ENCODE results near the gene KAZN.

DNA sequence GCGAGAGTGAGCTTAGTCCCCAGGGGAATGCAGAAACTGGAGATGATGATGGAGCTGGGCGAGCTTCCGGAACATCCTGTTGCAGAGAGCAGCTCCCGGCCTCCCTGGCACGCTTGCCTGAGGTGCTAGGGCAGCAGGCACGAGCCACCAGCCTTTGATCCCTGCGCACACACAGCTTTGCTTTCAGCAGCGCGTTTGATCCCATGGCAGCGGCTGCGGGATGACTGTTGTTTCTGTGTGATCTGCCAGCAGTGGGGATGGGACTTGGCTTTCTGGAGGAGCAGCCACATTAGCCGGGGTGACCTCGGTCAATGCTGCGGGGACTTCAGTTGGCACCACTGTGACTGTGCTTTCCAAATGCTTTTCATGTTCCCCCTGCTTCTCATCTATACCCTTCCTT lies 193.2 kb downstream of the KAZN start:
- TF ChIP-seq, protein P1, sequence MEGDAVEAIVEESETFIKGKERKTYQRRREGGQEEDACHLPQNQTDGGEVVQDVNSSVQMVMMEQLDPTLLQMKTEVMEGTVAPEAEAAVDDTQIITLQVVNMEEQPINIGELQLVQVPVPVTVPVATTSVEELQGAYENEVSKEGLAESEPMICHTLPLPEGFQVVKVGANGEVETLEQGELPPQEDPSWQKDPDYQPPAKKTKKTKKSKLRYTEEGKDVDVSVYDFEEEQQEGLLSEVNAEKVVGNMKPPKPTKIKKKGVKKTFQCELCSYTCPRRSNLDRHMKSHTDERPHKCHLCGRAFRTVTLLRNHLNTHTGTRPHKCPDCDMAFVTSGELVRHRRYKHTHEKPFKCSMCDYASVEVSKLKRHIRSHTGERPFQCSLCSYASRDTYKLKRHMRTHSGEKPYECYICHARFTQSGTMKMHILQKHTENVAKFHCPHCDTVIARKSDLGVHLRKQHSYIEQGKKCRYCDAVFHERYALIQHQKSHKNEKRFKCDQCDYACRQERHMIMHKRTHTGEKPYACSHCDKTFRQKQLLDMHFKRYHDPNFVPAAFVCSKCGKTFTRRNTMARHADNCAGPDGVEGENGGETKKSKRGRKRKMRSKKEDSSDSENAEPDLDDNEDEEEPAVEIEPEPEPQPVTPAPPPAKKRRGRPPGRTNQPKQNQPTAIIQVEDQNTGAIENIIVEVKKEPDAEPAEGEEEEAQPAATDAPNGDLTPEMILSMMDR (IDR thresholded peaks at IDR 0.05; ENCODE audit: control extremely low read depth in 1 of 3, insufficient read depth in 1 of 3, low read depth in 1 of 3, low read length in 3 of 3): no peak
- TF ChIP-seq NRF1 (IDR thresholded peaks at IDR 0.05; ENCODE audit: low read depth, low read length) (no peak), HDAC2 (IDR thresholded peaks at IDR 0.05; ENCODE audit: borderline replicate concordance in 1 of 2, low read depth in 2 of 2, low read length in 2 of 2) (no peak), POLR2A (IDR thresholded peaks at IDR 0.05; ENCODE audit: control extremely low read depth in 1 of 2, low read depth in 2 of 2, low read length in 2 of 2) (no peak), POLR2AphosphoS5 (IDR thresholded peaks at IDR 0.05; ENCODE audit: low read depth, low read length) (no peak)
